Ishikawa (cell line): ENCODE measurements around the gene KIF11.

Source experiments
- EGR1 ChIP-seq: IDR thresholded peaks from 2 replicates; pipeline ENCODE4 v1.6.1; 2012
- FOXM1 ChIP-seq: IDR thresholded peaks from 2 replicates; pipeline ENCODE4 v1.6.1; 2012; ENCODE audit warnings: low read depth, borderline replicate concordance
- NFIC ChIP-seq: IDR thresholded peaks from 2 replicates; pipeline ENCODE4 v1.6.1; 2012
- RAD21 ChIP-seq: IDR thresholded peaks from 2 replicates; pipeline ENCODE4 v1.6.1; 2012; ENCODE audit warnings: low read depth
- USF1 ChIP-seq: IDR thresholded peaks from 2 replicates; pipeline ENCODE4 v1.6.1; 2012
- TF ChIP-seq, protein P1 (sequence below): IDR thresholded peaks from 2 replicates; pipeline ENCODE4 v1.6.1; 2012; ENCODE audit warnings: low read depth, mild to moderate bottlenecking

- TF ChIP-seq, protein P1, sequence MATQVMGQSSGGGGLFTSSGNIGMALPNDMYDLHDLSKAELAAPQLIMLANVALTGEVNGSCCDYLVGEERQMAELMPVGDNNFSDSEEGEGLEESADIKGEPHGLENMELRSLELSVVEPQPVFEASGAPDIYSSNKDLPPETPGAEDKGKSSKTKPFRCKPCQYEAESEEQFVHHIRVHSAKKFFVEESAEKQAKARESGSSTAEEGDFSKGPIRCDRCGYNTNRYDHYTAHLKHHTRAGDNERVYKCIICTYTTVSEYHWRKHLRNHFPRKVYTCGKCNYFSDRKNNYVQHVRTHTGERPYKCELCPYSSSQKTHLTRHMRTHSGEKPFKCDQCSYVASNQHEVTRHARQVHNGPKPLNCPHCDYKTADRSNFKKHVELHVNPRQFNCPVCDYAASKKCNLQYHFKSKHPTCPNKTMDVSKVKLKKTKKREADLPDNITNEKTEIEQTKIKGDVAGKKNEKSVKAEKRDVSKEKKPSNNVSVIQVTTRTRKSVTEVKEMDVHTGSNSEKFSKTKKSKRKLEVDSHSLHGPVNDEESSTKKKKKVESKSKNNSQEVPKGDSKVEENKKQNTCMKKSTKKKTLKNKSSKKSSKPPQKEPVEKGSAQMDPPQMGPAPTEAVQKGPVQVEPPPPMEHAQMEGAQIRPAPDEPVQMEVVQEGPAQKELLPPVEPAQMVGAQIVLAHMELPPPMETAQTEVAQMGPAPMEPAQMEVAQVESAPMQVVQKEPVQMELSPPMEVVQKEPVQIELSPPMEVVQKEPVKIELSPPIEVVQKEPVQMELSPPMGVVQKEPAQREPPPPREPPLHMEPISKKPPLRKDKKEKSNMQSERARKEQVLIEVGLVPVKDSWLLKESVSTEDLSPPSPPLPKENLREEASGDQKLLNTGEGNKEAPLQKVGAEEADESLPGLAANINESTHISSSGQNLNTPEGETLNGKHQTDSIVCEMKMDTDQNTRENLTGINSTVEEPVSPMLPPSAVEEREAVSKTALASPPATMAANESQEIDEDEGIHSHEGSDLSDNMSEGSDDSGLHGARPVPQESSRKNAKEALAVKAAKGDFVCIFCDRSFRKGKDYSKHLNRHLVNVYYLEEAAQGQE: no peak
- no peak for TF ChIP-seq FOXM1
- no peak for TF ChIP-seq NFIC
- TF ChIP-seq EGR1: no peak
- TF ChIP-seq USF1: no peak
- TF ChIP-seq RAD21: no peak
Observed at GRCh38 chr10:92697663-92698511, 105.0 kb downstream of the KIF11 start.
